GM06990 (cell line): ENCODE data around the gene RALGPS1.

Source experiments
- DNase-seq: peaks from one replicate; pipeline ENCODE4 v3.0.0-alpha.2; 2011; ENCODE audit not compliant: insufficient read length; ENCODE audit errors: extremely low read depth
- H3K27me3 ChIP-seq: replicated peaks from 2 replicates; pipeline ENCODE4 v1.6.0; 2011; ENCODE audit warnings: low read length; ENCODE audit not compliant: control insufficient read depth, insufficient read depth
- H3K36me3 ChIP-seq: 2 replicates; pipeline ENCODE4 v1.5.1; 2011; ENCODE audit warnings: low read length; ENCODE audit not compliant: control insufficient read depth, insufficient read depth
- H3K4me3 ChIP-seq: replicated peaks from 2 replicates; pipeline ENCODE4 v1.5.1; 2011; ENCODE audit warnings: low read depth, mild to moderate bottlenecking, control low read depth, low read length
- CTCF ChIP-seq: IDR thresholded peaks from 2 replicates; pipeline ENCODE4 v1.5.1; 2011; ENCODE audit warnings: low read length, control low read depth, mild to moderate bottlenecking, inconsistent platforms; ENCODE audit not compliant: insufficient read depth, poor library complexity, severe bottlenecking

Gene RALGPS1

GRCh38 chr9:127033789-127034188, 119.2 kb downstream of the RALGPS1 start:
- H3K4me3 ChIP-seq = no peak overlapping the region
- TF ChIP-seq CTCF = no peak
- DNase-seq = no peak
- H3K36me3 ChIP-seq = no peaks in the 10 kb centered on the region
- H3K27me3 ChIP-seq = no peaks in the 10 kb centered on the region

- no peaks in the 10 kb centered on the region for H3K36me3 ChIP-seq
- no peak overlapping the region for H3K4me3 ChIP-seq
- no peaks in the 10 kb centered on the region for H3K27me3 ChIP-seq
- DNase-seq = no peak
- TF ChIP-seq CTCF = no peak
Measured at GRCh38 chr9:127034691-127035090, 120.1 kb downstream of the RALGPS1 start.

GRCh38 chr9:127035423-127035822, 120.8 kb downstream of the RALGPS1 start:
- TF ChIP-seq CTCF = no peak
- Histone ChIP-seq H3K27me3 (no peaks in the 10 kb centered on the region), H3K36me3 (no peaks in the 10 kb centered on the region), H3K4me3 (no peak overlapping the region)
- no peak for DNase-seq

- Histone ChIP-seq H3K36me3 (no peaks in the 10 kb centered on the region), H3K4me3 (no peak overlapping the region), H3K27me3 (no peaks in the 10 kb centered on the region)
- no peak for DNase-seq
- no peak for TF ChIP-seq CTCF
Measured at GRCh38 chr9:127035948-127036347, 121.4 kb downstream of the RALGPS1 start.

GRCh38 chr9:127036437-127036836, 121.9 kb downstream of the RALGPS1 start:
- no peaks in the 10 kb centered on the region for H3K36me3 ChIP-seq
- no peak for TF ChIP-seq CTCF
- H3K27me3 ChIP-seq = no peaks in the 10 kb centered on the region
- no peak overlapping the region for H3K4me3 ChIP-seq
- DNase-seq = no peak

GRCh38 chr9:127038531-127038930, 123.9 kb downstream of the RALGPS1 start:
- TF ChIP-seq CTCF = no peak
- Histone ChIP-seq H3K27me3 (no peaks in the 10 kb centered on the region), H3K36me3 (no peaks in the 10 kb centered on the region), H3K4me3 (no peak overlapping the region)
- no peak for DNase-seq
